SH-SY5Y (cell line): ENCODE measurements around the gene FGF12.

Experiments used
- GATA2 ChIP-seq: IDR thresholded peaks from 2 replicates; pipeline ENCODE4 v1.6.1; 2011; ENCODE audit warnings: mild to moderate bottlenecking, low read depth, low read length
- GATA3 ChIP-seq: IDR thresholded peaks from 2 replicates; pipeline ENCODE4 v1.6.1; 2011; ENCODE audit warnings: low read depth, mild to moderate bottlenecking, low read length, moderate library complexity

GRCh38 chr3:192130534-192131132 lies 596.7 kb downstream of the FGF12 start:
- TF ChIP-seq GATA3 (no peak), GATA2 (no peak)
